Umbilical cord (tissue), 2 donors: ENCODE data around the gene SERAC1. TPM values are rescaled to one million over a fixed set of nuclear protein-coding genes. Genes with fewer than 3 reads are reported as not detected.

Experiments used
- DNase-seq: peaks from one replicate; pipeline ENCODE4 v3.0.0-alpha.2; 2015; ENCODE audit warnings: low spot score
- total RNA-seq: library from RNA; depleted of rRNA; stranded (reverse); fragments of >200 nt; gene quantifications from one replicate; pipeline ENCODE4 v1.2.3, GENCODE V29; 2014; ENCODE audit warnings: low replicate concordance; ENCODE audit not compliant: insufficient read depth

The SERAC1 gene
- total RNA-seq, 1 donor from 2014 or later = 11.3 TPM

DNA sequence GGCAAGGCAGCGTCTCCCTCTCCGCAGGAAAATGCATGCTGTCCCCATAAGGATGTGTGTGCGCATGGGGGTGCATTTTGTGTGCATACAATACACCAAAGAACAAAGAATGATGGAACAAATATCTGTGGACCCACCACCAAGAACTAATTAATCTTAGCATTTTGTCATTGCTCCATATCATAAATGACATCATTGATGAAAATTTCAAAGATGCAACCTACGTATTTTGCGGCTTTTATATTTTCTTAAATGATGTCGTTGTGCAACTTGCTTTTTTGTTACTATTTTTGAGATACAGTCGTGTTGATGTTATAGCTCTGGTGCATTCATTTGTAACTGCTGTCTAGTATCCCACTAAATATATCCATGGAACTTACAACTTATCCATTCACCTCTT, 89.7 kb downstream of the SERAC1 start:
- no peak for DNase-seq

DNA sequence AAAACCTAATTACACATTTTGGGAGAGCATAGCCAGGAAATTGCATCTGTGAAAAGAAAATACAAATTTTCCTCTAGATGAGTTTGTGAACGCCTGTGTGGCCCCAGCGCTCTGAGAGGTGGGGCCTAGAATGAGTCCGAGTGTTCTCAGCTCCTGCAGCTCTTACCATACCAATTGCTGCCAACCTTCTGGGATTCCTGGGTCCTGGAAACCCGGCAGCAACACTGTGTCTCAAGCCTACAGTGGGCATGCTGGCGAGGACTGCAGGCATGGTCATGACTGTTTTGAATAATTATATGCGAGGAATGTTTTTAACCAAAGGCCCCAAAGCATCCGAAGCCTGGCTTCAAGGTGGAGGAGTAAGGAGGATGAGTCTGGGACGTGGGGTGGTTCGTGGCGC, 90.4 kb downstream of the SERAC1 start:
- DNase-seq = no peak

DNA sequence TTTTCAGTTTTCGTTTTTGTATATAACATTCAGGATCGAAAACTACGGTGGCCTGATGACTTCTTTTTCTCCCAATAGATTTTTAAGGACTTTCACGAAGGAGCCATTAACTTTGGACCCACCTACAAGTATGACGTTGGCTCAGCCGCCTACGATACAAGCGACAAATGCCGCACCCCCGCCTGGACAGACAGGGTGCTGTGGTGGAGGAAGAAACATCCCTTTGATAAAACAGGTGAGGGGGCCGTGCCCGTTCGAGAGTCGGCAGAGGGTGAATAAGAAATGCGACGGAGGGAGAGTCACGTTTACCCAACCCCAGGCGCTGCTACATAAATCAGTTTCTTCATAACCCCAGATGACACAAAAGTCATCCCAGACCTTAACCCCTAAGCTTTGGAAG, 91.5 kb downstream of the SERAC1 start:
- DNase-seq = no peak

DNA sequence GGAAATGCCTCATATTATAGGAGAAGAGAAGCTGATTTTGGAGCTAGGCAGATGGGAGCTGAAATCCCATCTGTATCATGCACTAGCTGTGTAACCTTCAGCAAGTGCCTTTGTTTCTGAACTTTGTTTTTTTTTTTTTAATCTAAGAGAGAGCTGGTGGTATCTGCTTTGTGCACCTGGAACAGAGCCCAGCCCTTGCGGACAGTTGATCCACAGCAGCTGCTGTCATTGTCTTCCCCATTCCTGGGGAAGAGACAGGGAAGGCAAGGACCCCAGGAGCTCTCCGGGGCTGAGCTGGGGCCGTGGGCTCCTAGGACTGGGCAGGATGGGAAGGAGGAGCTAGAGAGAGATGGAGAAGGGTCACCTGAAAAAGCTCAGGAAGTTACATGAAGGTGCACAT, 94.3 kb downstream of the SERAC1 start:
- no peak for DNase-seq

DNA sequence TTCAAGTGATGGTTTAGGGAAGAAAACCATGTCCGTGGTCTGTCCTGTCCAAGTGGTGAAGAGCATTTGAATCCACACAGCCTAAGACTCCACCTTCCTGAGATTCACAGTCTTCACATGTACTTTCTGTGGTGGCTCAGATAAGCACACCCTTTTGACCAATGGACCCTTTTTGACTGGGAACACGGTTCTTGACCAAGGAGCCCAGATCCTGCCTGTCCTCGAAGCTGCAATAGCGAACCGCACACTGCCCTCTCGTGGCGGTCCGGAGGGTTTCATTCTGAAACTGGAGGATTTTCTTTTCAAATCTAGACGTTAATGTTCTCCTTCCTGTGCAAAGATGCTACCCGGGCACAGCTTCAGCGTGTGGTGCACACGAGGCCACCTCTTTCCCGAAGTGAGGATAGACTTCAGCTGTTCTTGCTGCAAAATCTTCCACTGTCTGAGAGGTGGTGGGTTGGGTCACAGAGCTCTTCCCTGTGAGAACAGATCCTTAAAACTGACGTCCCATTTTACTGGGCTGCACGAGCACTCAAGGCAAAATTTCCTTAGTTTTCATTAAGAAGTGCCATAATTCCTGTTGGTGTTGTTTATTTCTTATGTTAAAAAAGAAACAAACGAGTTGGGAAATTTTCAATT, 95.9 kb downstream of the SERAC1 start:
- peak; percentile 70 for DNase-seq

DNA sequence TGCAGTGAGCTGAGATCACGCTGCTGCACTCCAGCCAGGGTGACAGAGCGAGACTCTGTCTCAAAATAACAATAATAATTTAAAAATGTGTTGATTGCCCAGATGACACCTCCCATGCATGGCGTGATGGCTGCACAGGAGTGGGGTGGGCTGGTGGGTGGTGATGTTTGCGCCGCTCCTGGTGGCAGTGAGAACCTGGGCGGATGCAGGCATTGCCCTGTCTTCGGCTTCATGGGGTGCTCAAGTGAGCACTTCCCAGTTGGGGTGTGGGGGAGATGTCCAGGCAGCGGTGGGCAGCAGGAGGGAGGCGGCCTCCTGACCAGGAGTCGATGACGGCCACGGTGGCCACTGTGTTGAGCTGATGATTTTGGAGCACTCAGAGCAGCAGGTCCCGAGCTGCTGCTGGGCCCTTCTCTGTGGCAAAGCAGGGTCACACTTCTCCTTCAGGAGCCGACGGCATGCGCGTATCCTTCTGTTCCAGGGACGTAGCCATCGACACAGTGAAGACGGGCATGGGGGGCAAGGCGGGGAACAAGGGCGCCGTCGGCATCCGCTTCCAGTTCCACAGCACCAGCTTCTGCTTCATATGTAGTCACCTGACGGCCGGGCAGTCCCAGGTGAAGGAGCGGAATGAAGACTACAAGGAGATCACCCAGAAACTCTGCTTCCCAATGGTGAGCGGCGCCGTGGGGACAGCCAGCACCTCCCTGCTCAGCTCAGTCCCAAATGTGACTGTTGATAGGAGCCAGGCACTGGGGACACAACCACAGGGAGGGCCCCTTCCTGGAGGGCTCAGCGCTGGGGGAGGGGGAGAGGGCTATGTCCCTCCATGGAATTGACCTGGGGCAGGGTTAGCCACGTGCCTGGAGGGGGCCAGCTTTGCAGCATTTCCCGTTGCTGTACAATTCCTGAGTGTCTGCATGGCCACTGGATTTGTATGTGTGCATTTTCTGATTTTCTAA, 96.7 kb downstream of the SERAC1 start:
- DNase-seq = no peak

DNA sequence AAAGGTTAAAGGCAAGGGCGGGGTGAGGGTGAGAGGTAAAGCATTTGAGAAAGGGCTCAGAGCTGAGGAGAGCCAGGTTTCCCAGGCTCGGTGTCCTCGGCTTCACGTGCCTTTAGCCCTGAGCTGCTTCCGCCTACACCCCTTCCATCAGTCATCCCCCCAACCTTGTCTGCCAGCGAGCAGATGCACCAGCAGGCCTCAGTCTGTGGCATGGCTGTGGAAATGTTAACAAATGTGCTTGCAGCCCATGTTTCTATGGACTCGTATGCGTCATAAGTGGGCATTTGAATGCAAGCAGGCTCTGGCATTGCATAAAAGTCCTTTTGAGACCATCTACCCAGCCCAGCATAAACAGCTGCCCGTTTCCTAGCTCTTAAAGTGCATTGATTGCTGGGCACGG, 97.5 kb downstream of the SERAC1 start:
- DNase-seq = no peak

DNA sequence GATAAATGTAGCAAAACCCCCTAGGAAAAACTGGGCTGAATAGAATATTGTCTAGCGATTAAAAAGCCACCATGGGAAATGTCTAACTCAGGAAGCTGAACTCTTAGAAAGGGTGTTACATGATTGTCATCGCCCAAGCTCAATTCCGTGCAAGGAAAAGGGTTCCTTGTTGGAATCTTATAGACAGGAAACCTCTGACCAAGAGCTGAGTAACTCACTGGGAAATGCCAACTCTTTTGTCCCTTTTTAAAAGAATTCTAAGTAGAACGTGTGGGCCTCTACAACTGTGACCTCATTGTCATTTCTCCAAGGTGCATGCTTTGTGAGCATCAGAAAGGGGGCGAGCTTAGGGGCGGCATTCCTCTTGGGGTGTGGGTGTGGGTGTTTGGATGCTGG, 98.3 kb downstream of the SERAC1 start:
- peak; percentile 21 for DNase-seq

DNA sequence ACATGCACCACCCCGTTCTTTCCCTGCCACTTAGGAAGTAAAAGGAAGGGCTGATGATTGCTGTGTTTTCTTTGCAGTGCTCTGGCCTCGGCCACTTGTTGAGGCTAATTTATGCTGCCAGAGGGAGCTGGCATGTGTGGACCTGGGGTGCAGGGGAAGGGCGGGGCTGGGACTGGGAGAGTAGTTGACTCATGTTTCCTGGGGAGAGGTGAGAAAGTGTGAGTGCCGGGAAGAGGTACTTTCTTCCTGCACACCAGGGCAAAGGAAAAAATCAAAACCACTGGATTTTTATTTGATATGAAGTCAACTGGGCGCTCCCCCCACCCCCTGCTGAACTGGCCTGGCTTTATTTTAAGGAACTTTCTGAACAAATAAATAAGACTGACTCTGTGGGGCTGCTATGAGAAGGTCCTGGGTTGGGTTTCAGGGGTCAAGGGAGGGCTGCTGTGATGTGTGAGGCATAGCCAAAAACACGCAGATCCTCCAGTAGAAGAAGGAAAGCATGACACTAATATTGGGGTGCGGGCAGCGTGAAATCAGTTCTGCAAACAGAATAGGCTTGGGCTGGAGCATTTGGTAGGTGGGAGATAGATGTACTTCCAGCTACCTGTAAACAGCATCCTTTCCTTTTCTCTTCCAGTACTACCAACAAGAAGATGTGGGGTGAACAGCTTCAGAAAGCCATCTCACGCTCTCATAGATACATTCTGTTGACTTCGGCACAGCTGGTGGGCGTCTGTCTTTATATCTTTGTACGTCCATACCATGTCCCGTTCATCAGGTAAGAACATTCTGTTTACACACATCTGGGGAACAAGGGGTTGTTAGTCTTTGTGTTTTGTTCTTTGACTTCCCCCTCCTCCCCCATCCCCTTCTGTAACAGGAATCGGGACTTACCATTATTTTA, 98.9 kb downstream of the SERAC1 start:
- DNase-seq = peak; percentile 38

DNA sequence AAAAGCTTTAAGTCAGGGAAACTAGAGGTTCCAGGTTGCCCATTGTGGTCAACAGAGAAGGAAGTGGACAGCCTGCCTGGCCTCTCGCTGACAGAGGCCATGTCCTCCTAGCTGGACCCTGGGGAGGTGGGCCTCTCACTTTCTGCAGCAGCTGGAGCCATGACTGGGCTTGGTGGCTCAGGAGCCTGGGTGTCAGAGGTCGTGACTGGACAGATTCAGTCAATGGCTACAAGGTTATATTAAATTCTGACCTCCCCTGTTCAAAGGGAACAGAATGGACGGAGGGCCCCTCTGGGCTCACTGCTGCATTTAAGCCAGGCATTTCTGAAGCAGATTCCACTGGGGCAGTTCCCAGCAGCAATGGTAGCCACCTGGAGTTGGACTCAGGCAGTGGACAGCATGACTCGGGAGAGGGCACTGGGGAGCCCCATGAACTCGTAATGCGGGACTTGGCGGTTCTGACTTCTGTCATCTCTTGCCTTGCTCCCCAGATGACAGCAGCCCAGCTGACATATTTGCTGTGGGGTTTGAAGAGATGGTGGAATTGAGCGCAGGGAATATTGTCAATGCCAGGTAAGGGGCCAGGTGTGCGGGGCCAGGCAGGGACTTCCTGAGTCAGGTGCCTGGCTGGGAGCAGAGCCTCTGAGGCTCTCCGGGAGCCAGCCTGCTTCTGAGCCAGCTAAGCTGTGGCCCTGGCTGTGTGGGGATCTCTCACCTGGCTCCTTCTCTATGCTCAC, 99.7 kb downstream of the SERAC1 start:
- DNase-seq = no peak

DNA sequence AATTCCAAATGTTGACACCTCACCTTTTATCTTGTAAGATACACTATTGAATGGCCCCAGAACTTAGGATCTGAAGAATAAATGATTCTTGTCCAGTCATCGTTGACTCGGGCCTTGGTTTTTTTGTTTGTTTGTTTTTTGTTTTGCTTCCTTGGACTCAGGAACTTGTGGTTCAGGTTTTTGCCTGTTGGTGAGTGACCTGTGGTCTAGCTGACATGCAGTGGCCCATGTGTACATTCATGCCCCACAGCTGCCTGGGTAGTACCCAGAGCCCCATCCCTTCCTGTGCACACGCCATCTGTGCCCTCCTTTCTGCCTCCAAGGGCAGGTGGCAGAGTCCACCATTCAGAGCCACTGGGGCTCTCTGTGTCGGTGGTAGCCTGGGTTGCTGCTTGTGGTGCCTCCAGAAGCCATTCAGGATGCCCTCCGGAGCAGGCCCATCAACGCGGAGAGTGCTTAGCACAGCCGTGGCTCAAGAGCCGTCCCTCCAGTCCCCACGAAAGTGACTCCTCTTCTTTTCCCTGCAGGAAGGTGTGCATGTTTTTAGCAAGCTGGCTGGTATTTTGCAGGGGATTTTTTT, 100.5 kb downstream of the SERAC1 start:
- DNase-seq = no peak

DNA sequence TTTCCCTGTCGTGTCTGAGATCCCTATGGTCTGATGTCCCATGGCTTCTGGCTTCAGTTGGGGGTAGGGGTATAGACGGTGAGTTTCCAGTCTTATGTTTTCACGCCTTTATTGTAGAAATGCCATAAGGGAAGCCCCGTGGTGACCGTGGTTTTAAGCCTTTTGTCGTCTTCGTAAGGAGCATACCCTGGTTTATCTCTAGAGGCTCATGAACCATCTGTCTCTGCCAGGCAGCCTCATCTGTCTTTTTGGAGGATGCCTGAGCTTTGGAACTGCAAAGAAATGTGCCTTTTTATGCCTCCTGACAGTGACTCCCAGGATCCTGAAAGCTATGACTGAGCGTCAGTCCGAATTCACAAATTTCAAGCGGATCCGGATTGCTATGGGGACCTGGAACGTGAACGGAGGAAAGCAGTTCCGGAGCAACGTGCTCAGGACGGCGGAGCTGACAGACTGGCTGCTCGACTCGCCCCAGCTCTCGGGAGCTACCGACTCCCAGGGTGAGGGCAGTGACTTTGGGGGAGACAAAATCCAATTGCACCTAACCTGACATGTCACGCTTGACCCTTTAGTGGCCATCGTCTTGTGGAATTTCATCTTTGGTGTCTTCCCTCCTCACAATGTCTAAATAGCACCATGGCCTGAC, 101.8 kb downstream of the SERAC1 start:
- no peak for DNase-seq

DNA sequence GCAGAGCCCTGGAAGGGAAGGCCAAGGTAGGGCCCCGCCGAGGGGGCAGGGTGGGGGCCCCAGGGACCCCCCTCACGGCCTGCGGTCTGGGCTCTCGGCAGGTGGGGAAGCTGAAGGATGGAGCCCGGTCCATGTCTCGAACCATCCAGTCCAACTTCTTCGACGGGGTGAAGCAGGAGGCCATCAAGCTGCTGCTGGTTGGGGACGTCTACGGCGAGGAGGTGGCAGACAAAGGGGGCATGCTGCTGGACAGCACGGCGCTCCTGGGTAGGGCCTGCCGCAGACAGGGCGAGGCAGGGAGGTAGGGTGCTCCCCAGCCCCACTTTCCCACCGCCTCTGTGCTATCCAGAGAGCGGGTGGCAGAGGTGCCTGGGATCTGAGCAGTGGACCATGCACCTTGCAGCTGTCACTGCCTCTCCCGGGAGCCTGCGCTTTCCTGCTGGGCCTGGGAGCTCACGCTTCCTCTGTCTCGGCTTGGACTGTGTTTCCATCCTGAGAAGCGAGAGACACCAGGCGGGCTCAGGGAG, 103.3 kb downstream of the SERAC1 start:
- no peak for DNase-seq

DNA sequence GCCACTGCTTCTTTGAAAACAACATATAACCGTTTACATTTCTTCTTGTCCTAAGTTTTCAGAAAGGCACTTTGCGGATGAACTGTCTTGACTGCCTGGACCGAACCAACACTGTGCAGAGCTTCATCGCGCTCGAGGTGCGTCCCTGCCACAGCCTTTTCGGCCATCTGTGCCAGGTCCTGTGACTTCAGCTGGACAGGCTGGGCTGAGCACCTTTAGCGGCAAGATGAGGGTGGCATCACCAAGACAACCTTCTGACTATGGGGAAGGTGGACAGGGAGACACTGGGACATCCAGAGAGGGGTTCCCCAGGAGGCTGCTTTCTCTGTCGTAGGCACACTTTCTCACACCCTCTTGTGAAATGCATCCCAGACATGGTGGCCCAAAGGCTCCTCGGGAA, 104.3 kb downstream of the SERAC1 start:
- no peak for DNase-seq

DNA sequence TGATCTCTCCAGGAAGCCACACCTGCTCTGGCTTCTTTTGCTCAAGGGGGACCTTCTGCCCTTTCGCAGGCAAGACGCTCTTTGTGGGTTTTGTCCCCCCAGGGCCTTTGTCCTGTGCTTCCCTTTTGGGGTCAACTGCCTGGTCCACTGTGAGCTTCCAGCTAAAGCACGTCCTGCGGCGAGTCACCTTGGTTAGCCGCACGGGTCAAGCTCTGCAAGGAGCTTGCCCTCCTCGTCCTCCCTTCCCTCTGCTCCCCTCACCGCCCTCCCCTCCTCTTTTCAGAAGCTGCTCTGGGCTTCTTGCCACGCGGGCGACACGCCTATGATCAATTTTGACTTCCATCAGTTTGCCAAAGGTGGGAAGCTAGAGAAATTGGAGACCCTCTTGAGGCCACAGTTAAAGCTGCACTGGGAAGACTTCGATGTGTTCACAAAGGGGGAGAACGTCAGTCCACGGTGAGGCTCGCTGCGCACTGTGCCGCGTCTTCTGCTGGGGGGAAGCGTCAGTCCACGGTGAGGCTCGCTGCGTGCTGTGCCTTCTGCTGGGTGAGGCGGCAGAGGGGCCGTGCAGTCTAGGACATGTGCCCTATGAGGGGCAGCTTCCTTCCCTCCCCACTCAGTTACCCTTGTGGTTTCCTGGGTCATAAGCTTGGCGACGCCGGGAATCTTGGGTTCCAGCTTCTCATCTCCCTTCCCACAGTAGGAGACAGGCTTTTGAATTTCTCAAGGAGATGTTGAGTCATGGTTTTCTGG, 106.2 kb downstream of the SERAC1 start:
- DNase-seq = no peak

DNA sequence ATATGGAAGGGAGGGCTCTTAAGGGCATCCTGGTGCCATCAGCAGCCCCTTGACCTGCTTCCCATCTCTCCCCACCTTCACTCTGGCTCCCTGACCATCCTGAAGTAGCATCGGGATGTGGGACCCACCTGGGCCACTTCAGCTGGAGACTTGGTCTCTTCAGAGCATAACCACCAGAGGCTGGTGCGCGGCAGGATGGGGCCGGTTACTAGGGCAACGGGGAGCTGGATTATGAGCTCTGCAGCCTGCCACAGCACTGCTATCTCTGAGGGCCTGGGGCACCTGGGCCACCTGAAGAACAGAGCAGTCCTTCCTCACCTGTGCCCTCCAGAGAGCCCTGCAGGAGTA, 106.7 kb downstream of the SERAC1 start:
- no peak for DNase-seq

DNA sequence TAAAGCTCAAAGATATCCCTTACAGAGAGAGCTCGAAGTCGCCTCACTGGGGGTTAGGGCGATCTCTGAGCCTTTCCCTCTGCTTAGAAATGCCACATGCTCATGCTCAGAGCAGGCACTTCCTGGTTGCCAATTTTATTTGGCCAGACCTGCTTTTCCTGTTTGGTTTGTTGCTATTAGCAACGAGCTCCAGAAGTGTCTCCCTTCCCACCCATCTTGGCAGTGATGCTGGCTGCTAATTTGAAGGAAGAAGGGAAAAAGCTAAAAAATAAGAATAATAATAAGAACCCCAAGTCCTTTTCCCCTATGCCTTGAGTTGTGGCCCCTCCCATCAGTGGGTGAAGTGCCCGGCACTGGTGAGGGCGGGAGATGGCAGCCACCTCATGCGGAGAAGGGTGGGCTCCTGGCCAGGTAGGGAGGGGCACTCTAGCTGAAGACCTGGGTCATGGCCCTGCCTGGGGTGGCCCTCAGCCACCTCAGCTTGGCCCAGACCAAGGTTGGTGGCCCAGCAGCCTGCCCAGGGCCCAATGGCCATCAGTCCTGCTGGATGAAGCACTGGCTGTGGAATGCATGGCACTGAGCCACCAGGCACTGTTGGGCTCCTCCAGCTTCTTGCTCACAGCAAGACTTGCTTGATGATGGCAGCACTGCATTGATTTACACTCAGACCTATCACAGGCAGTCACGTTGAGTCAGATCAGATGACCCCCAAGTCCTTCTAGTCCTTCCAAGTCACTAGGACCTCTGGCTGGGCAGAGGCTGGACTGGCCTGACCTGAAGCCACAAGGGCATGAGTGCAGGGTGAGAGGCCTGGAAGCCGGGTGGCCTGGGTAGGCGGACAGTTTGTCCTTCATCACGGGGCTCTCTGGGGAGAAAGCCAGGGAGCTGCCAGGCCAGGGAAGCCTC, 107.4 kb downstream of the SERAC1 start:
- DNase-seq = peak; percentile 93
